Smooth muscle cell (in vitro differentiated cells): ENCODE results near the gene UGT2B28. TPM values are rescaled to one million over a fixed set of nuclear protein-coding genes. Genes with fewer than 3 reads are reported as not detected.
"Not testable (repeated sequence)": the region's sequence is repeated elsewhere in the genome, so short reads cannot be mapped to it uniquely, and the experiment has no call there.

Source experiments
- DNase-seq: peaks from one replicate; lab custom pipeline; 2025; ENCODE audit not compliant: unreplicated experiment; lab: John Stamatoyannopoulos, UW
- H2AFZ ChIP-seq: fragments of 200-600 bp; sonication (generic); 2 replicates; pipeline ENCODE4 v1.6.0; 2016; ENCODE audit warnings: antibody characterized with exemption, low read depth, mild to moderate bottlenecking
- H3F3A ChIP-seq: fragments of 200-600 bp; sonication (generic); 2 replicates; pipeline ENCODE4 v1.6.0; 2017; ENCODE audit warnings: antibody characterized with exemption, low read depth
- H3K27ac ChIP-seq: fragments of 200-600 bp; sonication (generic); 2 replicates; pipeline ENCODE4 v1.5.1; 2016; ENCODE audit warnings: low read depth, mild to moderate bottlenecking
- H3K27me3 ChIP-seq: fragments of 200-600 bp; sonication (generic); 2 replicates; pipeline ENCODE4 v1.6.1; 2016; ENCODE audit warnings: low read depth, mild to moderate bottlenecking
- H3K36me3 ChIP-seq: fragments of 200-600 bp; sonication (generic); 2 replicates; pipeline ENCODE4 v1.5.1; 2016; ENCODE audit warnings: low read depth
- H3K4me1 ChIP-seq: fragments of 200-600 bp; sonication (generic); 2 replicates; pipeline ENCODE4 v1.5.1; 2016; ENCODE audit warnings: low read depth
- H3K4me2 ChIP-seq: fragments of 200-600 bp; sonication (generic); 2 replicates; pipeline ENCODE4 v1.6.0; 2016; ENCODE audit warnings: mild to moderate bottlenecking
- H3K4me3 ChIP-seq: fragments of 200-600 bp; sonication (generic); 2 replicates; pipeline ENCODE4 v1.5.1; 2016; ENCODE audit warnings: mild to moderate bottlenecking
- H3K79me2 ChIP-seq: fragments of 200-600 bp; sonication (generic); 2 replicates; pipeline ENCODE4 v1.6.0; 2016; ENCODE audit warnings: low read depth, mild to moderate bottlenecking
- H3K9ac ChIP-seq: fragments of 200-600 bp; sonication (generic); 2 replicates; pipeline ENCODE4 v1.6.0; 2016; ENCODE audit warnings: low read depth
- H3K9me3 ChIP-seq: fragments of 200-600 bp; sonication (generic); replicated peaks from 2 replicates; pipeline ENCODE4 v1.5.1; 2016; ENCODE audit warnings: low read depth
- H4K20me1 ChIP-seq: fragments of 200-600 bp; sonication (generic); 2 replicates; pipeline ENCODE4 v1.6.0; 2016; ENCODE audit warnings: low read depth
- WGBS: methylation state at CpG from one replicate; pipeline ENCODE4 v1.1.7; 2016; ENCODE audit warnings: low lambda C conversion rate; 5-methylcytosine and 5-hydroxymethylcytosine counted together
- polyA plus RNA-seq: library from polyadenylated mRNA; unstranded; fragments of >200 nt; fragmentation: Nextera tagmentation; extraction: Ambion mirVana; gene quantifications from 2 replicates; pipeline ENCODE4 v1.2.1, GENCODE V29; 2016
- total RNA-seq: library from RNA; depleted of rRNA; stranded (reverse); fragments of >200 nt; gene quantifications from 2 replicates; pipeline ENCODE4 v1.2.3, GENCODE V29; 2014

UGT2B28 gene
- total and polyA plus RNA-seq, 2 experiments from 2014 or later = not detected

DNA sequence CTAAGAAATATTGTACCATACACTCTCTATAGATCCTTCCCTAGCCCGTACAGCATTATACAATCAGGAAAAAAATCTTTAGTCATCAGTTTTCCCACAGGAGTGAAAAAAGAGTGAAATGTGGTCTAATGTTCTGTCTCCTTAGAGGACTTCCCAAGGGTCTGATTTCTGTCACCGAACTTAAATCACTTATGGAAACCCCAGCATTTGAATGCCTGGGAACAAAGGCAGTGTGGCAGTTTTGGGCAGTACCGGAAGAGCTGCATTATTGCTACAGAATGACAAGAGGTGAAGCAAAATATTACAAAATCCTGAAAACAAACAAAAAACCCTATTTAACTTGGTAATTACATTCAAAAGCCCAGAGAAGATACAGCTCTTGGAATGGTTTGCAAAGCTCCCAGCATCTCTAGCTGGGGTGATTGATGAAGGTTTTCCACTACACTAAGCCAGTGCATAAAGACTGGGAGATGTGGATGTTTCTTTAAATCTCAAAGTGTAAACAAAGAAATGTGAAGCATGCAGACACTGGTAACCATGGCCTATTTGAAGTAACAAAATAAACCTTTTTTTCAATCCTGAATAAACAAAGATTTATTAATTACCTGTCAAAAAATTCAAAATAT lies 27.0 kb upstream of the UGT2B28 start:
- not testable (repeated sequence) for H3K79me2 ChIP-seq, H3K4me2 ChIP-seq, H3K9me3 ChIP-seq, H2AFZ ChIP-seq, H3K36me3 ChIP-seq, H3F3A ChIP-seq, H3K4me1 ChIP-seq, H3K9ac ChIP-seq, DNase-seq, H3K4me3 ChIP-seq, H4K20me1 ChIP-seq, H3K27me3 ChIP-seq, H3K27ac ChIP-seq
- WGBS = 81% methylated on average over 3 of the region's 3 CpGs

DNA sequence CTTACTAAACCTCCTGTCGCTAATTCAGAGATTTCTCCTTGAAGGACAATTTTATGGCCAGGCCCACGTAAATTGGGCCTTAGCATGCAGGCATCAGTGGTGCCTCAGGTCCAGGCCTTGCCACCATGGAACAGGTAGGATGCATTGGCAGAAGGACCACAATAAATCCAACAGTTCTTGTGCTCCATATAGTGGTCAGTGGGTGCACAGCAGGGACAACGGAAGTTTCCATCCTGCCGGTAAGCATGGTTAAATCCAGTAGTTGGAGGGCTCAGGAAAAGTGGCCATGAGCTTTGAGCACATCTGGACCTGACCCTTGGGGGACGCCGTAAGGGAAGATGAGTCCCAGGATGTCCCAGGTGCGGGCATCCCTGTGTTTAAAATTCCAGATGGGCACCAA lies 11.7 kb upstream of the UGT2B28 start:
- not testable (repeated sequence) for H3K9me3 ChIP-seq, H2AFZ ChIP-seq, H3K27me3 ChIP-seq, H3F3A ChIP-seq, DNase-seq, H3K4me3 ChIP-seq, H4K20me1 ChIP-seq, H3K27ac ChIP-seq, H3K4me2 ChIP-seq, H3K79me2 ChIP-seq, H3K4me1 ChIP-seq, H3K9ac ChIP-seq, H3K36me3 ChIP-seq
- 97% methylated on average over 7 of the region's 7 CpGs for WGBS

DNA sequence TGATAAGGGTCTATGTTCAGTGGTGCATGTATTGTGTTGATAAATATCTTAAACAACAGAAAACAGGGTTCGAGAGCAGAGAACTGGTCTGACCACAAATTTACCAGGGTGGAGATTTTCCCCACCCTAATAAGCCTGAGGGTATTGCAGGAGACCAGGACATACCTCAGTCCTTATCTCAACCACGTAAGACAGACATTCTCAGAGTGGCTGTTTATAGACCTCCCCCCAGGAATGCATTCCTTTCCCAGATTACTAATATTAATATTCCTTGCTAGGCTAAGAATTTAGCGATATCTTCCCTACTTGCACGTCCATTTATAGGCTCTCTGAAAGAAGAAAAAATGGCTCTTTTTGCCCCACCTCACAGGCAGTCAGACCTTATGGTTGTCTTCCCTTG lies 16.1 kb downstream of the UGT2B28 start:
- not testable (repeated sequence) for H3K79me2 ChIP-seq, H4K20me1 ChIP-seq, H3F3A ChIP-seq, H3K27me3 ChIP-seq, H3K9ac ChIP-seq, H3K27ac ChIP-seq, H2AFZ ChIP-seq, H3K9me3 ChIP-seq, H3K4me3 ChIP-seq, DNase-seq, H3K36me3 ChIP-seq, H3K4me1 ChIP-seq, H3K4me2 ChIP-seq
- WGBS = 89% methylated on average over 4 of the region's 4 CpGs

DNA sequence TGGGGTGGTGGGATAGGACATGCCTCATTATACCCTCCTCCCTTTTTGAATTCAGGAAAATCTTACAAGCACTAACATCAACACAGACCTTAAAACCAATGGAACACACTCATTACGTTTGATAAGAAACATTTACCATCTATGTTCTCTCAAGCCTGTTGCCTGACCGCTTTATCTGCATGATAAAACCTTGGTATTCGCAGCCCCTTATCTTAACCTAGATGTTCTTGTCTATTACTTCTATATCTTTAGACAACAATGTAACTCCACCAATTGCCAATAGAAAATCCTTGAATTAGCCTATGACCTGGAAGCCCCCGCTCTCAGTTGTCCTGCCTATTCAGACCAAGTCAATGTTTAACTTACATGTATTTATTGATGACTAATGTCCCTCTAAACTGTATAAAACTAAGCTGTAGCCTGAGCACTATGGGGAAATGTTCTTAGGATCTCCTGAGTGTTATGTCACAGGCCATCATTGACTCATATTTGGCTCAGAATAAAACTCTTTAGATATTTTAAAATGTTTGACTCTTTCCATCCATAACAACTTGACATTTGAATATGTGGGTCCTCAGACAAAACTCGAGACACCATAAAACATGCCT lies 28.3 kb downstream of the UGT2B28 start:
- H3K36me3 ChIP-seq, H3K4me3 ChIP-seq, H3K79me2 ChIP-seq, H3K27me3 ChIP-seq, H3F3A ChIP-seq, H3K9ac ChIP-seq, H3K27ac ChIP-seq, H3K4me1 ChIP-seq, H3K9me3 ChIP-seq, H3K4me2 ChIP-seq, DNase-seq, H4K20me1 ChIP-seq, H2AFZ ChIP-seq: not testable (repeated sequence)
- 56% methylated on average over 5 of the region's 5 CpGs for WGBS

DNA sequence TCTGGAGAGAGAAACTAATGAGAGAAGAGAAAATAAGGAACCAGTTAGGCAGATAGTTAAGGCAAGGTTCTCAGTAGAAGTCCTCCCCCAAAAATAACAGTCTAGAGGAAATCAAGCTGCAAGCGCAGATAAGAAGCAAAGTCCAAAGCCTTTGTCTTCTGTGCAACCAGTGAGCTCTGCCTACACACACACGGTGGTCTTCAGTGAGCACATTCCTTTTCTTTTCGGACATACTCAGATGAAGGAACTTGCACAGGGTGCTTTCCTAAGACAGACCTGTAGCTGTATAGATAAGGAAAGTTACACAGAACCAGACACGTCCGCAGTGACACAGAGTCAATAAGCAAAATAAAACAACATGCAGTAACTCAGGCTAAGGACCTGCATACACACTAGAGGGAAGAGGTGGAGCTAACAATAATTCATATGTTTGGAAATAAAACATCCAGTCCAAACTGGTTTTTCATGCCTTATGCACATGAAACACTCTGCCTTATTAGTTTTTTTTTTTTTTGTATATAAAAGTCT lies 29.3 kb downstream of the UGT2B28 start:
- not testable (repeated sequence) for H3K9ac ChIP-seq, H2AFZ ChIP-seq, H3K27ac ChIP-seq, H3K27me3 ChIP-seq, H3F3A ChIP-seq, H3K4me2 ChIP-seq, H3K9me3 ChIP-seq, DNase-seq, H3K79me2 ChIP-seq, H4K20me1 ChIP-seq, H3K36me3 ChIP-seq, H3K4me3 ChIP-seq, H3K4me1 ChIP-seq
- 68% methylated on average over 5 of the region's 5 CpGs for WGBS

DNA sequence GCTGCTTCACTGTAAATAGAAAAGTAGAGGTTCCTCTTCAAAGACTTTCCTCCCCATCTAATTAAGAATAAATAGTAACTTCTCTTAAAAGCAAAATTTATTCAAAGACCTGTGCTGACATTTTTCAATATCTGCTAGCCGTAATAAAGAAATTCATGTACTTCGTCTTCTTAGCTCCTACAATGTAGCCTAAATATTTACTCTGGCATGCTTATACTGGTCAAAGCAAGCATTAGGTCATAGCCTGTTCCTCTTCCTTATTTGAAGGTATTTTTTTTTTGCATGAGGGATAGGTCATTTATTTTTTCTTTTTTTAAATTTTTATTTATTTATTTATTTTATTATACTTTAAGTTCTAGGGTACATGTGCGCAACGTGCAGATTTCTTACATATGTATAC lies 30.0 kb downstream of the UGT2B28 start:
- not testable (repeated sequence) for H3K9ac ChIP-seq, H3F3A ChIP-seq, H3K4me2 ChIP-seq, DNase-seq, H3K27me3 ChIP-seq, H3K36me3 ChIP-seq, H3K4me3 ChIP-seq, H3K4me1 ChIP-seq, H3K9me3 ChIP-seq, H4K20me1 ChIP-seq, H3K79me2 ChIP-seq, H2AFZ ChIP-seq, H3K27ac ChIP-seq
- 96% methylated on average over 4 of the region's 4 CpGs for WGBS
